Loucy (cell line): Measurements from ENCODE around the gene NEK6.

Experiments used
- H2AFZ ChIP-seq: fragments of 200-600 bp; sonication (generic); 2 replicates; pipeline ENCODE4 v1.6.0; 2016; ENCODE audit warnings: antibody characterized with exemption, mild to moderate bottlenecking, low read length, moderate library complexity
- H3F3A ChIP-seq: fragments of 200-600 bp; 2 replicates; pipeline ENCODE4 v1.6.0; 2016; ENCODE audit warnings: antibody characterized with exemption, low read depth, mild to moderate bottlenecking
- H3K27me3 ChIP-seq: fragments of 200-600 bp; sonication (generic); 2 replicates; pipeline ENCODE4 v1.6.1; 2014; ENCODE audit warnings: low read length, mild to moderate bottlenecking; ENCODE audit not compliant: insufficient read depth, poor library complexity, severe bottlenecking
- H3K36me3 ChIP-seq: fragments of 200-600 bp; sonication (generic); 2 replicates; pipeline ENCODE4 v1.6.1; 2016; ENCODE audit warnings: low read length; ENCODE audit not compliant: insufficient read depth
- H3K4me1 ChIP-seq: fragments of 200-600 bp; sonication (generic); 2 replicates; pipeline ENCODE4 v1.5.1; 2014; ENCODE audit warnings: low read length, mild to moderate bottlenecking; ENCODE audit not compliant: insufficient read depth, poor library complexity, severe bottlenecking
- H3K4me2 ChIP-seq: fragments of 200-600 bp; sonication (generic); 2 replicates; pipeline ENCODE4 v1.6.0; 2014; ENCODE audit warnings: antibody characterized with exemption, low read length, low read depth, mild to moderate bottlenecking; ENCODE audit not compliant: poor library complexity, severe bottlenecking
- H3K4me3 ChIP-seq: fragments of 200-600 bp; sonication (generic); 2 replicates; pipeline ENCODE4 v1.5.1; 2014; ENCODE audit warnings: low read length, mild to moderate bottlenecking, mixed read lengths; ENCODE audit not compliant: poor library complexity, severe bottlenecking
- H3K79me2 ChIP-seq: fragments of 200-600 bp; sonication (generic); 2 replicates; pipeline ENCODE4 v1.6.1; 2014; ENCODE audit warnings: low read length; ENCODE audit not compliant: insufficient read depth
- H3K9ac ChIP-seq: fragments of 200-600 bp; sonication (generic); 2 replicates; pipeline ENCODE4 v1.6.0; 2014; ENCODE audit warnings: mild to moderate bottlenecking, low read depth, low read length, moderate library complexity; ENCODE audit not compliant: poor library complexity, severe bottlenecking
- H3K9me2 ChIP-seq: fragments of 200-600 bp; sonication (generic); replicated peaks from 2 replicates; pipeline ENCODE4 v1.6.1; 2016; ENCODE audit warnings: low read depth, low read length, mixed read lengths
- H3K9me3 ChIP-seq: fragments of 200-600 bp; sonication (generic); 2 replicates; pipeline ENCODE4 v1.6.1; 2014; ENCODE audit warnings: mild to moderate bottlenecking, antibody characterized with exemption, low read length, low read depth; ENCODE audit not compliant: insufficient read depth
- H4K20me1 ChIP-seq: fragments of 200-600 bp; sonication (generic); 2 replicates; pipeline ENCODE4 v1.6.0; 2014; ENCODE audit warnings: antibody characterized with exemption, low read length, mild to moderate bottlenecking; ENCODE audit not compliant: insufficient read depth, poor library complexity, severe bottlenecking
- CTCF ChIP-seq: fragments of 200-600 bp; sonication (generic); conservative IDR thresholded peaks from 2 replicates; pipeline ENCODE4 v1.5.1; 2014; ENCODE audit warnings: mild to moderate bottlenecking, antibody characterized with exemption, low read length
- EZH2phosphoT487 ChIP-seq: fragments of 200-600 bp; IDR thresholded peaks from 2 replicates; pipeline ENCODE4 v1.6.1; 2018; ENCODE audit warnings: antibody characterized with exemption, mild to moderate bottlenecking, moderate library complexity, borderline replicate concordance

Gene NEK6

GRCh38 chr9:124329206-124329792 is 71.5 kb downstream of the NEK6 start:
- H2AFZ ChIP-seq = no peak overlapping the region
- H3K9me2 ChIP-seq = no peaks in the 10 kb centered on the region
- H3K36me3 ChIP-seq = no peaks in the 10 kb centered on the region
- no peaks in the 10 kb centered on the region for H3K9me3 ChIP-seq
- H3K4me1 ChIP-seq = no peaks in the 10 kb centered on the region
- H4K20me1 ChIP-seq = no peaks in the 10 kb centered on the region
- H3K79me2 ChIP-seq = no peaks in the 10 kb centered on the region
- H3F3A ChIP-seq = no peaks in the 10 kb centered on the region
- H3K4me2 ChIP-seq = no peak overlapping the region
- no peak overlapping the region for H3K4me3 ChIP-seq
- TF ChIP-seq CTCF (no peak), EZH2phosphoT487 (no peak)
- no peak overlapping the region for H3K9ac ChIP-seq
- no peaks in the 10 kb centered on the region for H3K27me3 ChIP-seq

- no peaks in the 10 kb centered on the region for H3K9me2 ChIP-seq
- H3K9ac ChIP-seq = no peak overlapping the region
- H3K79me2 ChIP-seq = no peaks in the 10 kb centered on the region
- TF ChIP-seq CTCF (no peak), EZH2phosphoT487 (no peak)
- no peaks in the 10 kb centered on the region for H3K27me3 ChIP-seq
- H3K36me3 ChIP-seq = no peaks in the 10 kb centered on the region
- H2AFZ ChIP-seq = no peak overlapping the region
- no peaks in the 10 kb centered on the region for H3K4me1 ChIP-seq
- no peaks in the 10 kb centered on the region for H3F3A ChIP-seq
- no peaks in the 10 kb centered on the region for H3K9me3 ChIP-seq
- no peak overlapping the region for H3K4me3 ChIP-seq
- no peaks in the 10 kb centered on the region for H4K20me1 ChIP-seq
- no peak overlapping the region for H3K4me2 ChIP-seq
These were observed 72.4 kb downstream of the NEK6 start for GRCh38 chr9:124330011-124330697.

GRCh38 chr9:124331580-124331979 is 73.8 kb downstream of the NEK6 start:
- no peaks in the 10 kb centered on the region for H3K9me2 ChIP-seq

More at GRCh38 chr9:124331580-124331979, 73.8 kb downstream of the NEK6 start:
- Histone ChIP-seq H3K36me3 (no peaks in the 10 kb centered on the region), H3K79me2 (no peaks in the 10 kb centered on the region), H3K9me3 (no peaks in the 10 kb centered on the region), H3K4me3 (no peak overlapping the region), H3K9ac (no peak overlapping the region), H3F3A (no peaks in the 10 kb centered on the region), H2AFZ (no peak overlapping the region), H3K27me3 (no peaks in the 10 kb centered on the region), H3K4me2 (no peak overlapping the region), H3K4me1 (no peaks in the 10 kb centered on the region), H4K20me1 (no peaks in the 10 kb centered on the region)
- no peak for TF ChIP-seq EZH2phosphoT487
- no peak for TF ChIP-seq CTCF
